ENCODE data around the gene GPR137. TPM values are rescaled to one million over a fixed set of nuclear protein-coding genes. Genes with fewer than 3 reads are reported as not detected.
"Not testable (repeated sequence)": the region's sequence is repeated elsewhere in the genome, so short reads cannot be mapped to it uniquely, and the experiment has no call there.

The GPR137 gene
- total RNA-seq, 1 donor from 2014 or later: 55.9 TPM

DNA sequence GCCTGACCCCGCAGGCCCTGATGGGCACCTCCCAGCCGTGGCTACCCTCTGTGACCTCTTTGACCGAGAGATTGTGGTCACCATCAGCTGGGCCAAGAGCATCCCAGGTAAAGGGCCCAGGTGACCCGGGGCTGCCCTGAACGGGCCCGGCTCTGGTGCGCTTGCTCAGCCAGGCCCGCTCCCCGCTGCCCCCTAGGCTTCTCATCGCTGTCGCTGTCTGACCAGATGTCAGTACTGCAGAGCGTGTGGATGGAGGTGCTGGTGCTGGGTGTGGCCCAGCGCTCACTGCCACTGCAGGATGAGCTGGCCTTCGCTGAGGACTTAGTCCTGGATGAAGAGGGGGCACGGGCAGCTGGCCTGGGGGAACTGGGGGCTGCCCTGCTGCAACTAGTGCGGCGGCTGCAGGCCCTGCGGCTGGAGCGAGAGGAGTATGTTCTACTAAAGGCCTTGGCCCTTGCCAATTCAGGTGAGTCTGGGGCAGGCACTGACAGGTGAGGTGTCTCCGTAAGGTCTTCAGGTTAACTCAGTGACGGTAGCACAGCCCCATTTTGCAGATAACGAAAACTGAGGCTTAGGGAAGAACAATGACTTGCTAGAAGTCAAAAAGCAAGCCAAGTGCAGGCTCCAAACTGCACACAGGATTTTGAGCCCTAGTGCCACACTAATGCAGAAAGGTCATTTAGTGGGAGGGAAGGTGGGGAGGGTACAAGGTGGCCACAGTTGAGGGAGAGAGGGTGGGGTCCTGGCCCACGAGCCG is 29.3 kb downstream of the GPR137 start:
- Mint-ChIP-seq H3K4me1 (peaks cover 33% of the 10 kb centered on the region), H3K36me3 (ENCODE audit: low read depth) (no peaks in the 10 kb centered on the region), H3K9me3 (no peaks in the 10 kb centered on the region), H3K4me3 (peak overlapping the region; percentile 79), H3K27ac (ENCODE audit: unreplicated experiment) (no peak overlapping the region), H3K27me3 (ENCODE audit: low read depth) (no peaks in the 10 kb centered on the region)
- no peak for DNase-seq (ENCODE audit: low read depth, low spot score)
- TF ChIP-seq, protein P1, sequence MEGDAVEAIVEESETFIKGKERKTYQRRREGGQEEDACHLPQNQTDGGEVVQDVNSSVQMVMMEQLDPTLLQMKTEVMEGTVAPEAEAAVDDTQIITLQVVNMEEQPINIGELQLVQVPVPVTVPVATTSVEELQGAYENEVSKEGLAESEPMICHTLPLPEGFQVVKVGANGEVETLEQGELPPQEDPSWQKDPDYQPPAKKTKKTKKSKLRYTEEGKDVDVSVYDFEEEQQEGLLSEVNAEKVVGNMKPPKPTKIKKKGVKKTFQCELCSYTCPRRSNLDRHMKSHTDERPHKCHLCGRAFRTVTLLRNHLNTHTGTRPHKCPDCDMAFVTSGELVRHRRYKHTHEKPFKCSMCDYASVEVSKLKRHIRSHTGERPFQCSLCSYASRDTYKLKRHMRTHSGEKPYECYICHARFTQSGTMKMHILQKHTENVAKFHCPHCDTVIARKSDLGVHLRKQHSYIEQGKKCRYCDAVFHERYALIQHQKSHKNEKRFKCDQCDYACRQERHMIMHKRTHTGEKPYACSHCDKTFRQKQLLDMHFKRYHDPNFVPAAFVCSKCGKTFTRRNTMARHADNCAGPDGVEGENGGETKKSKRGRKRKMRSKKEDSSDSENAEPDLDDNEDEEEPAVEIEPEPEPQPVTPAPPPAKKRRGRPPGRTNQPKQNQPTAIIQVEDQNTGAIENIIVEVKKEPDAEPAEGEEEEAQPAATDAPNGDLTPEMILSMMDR (conservative IDR thresholded peaks at IDR 0.05): no peak

DNA sequence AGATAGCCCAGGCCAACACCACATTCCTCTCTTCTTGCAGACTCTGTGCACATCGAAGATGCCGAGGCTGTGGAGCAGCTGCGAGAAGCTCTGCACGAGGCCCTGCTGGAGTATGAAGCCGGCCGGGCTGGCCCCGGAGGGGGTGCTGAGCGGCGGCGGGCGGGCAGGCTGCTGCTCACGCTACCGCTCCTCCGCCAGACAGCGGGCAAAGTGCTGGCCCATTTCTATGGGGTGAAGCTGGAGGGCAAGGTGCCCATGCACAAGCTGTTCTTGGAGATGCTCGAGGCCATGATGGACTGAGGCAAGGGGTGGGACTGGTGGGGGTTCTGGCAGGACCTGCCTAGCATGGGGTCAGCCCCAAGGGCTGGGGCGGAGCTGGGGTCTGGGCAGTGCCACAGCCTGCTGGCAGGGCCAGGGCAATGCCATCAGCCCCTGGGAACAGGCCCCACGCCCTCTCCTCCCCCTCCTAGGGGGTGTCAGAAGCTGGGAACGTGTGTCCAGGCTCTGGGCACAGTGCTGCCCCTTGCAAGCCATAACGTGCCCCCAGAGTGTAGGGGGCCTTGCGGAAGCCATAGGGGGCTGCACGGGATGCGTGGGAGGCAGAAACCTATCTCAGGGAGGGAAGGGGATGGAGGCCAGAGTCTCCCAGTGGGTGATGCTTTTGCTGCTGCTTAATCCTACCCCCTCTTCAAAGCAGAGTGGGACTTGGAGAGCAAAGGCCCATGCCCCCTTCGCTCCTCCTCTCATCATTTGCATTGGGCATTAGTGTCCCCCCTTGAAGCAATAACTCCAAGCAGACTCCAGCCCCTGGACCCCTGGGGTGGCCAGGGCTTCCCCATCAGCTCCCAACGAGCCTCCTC is 30.2 kb downstream of the GPR137 start:
- not testable (repeated sequence) for H3K36me3 Mint-ChIP-seq (ENCODE audit: low read depth); H3K27me3 Mint-ChIP-seq (ENCODE audit: low read depth); DNase-seq (ENCODE audit: low read depth, low spot score); H3K9me3 Mint-ChIP-seq; H3K27ac Mint-ChIP-seq (ENCODE audit: unreplicated experiment)
- Mint-ChIP-seq H3K4me3 (peak overlapping the region; percentile 94), H3K4me1 (peaks cover 33% of the 10 kb centered on the region)

DNA sequence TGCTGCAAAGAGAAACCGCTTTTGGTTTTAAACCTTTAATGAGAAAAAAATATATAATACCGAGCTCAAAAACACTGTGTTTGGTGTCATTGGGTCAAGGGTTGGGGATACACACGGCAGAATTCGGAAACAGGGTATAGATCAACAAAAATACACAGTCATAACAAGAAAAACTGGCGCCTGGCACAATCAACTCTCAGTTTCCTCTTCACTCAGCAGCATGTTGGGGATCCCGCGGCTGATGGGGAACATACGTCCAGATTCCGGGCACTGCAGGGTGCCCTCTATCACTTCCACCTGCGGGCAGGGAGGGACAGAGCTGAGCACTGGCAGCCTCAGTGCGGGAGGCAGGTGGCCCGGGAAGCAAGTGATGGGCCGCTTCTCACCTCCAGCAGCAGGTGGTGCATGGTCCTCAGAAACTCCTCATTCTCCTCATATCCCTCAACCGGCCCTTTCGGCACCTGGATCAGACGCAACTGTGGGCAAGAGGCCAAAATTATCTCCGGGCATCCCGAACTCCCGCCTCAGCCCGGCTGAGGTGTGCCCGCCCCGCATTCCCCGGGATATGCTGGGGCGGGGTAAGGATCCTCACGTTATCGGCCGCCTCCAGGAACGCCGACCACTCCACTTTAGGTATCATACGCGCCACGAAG is 31.1 kb downstream of the GPR137 start:
- TF ChIP-seq, protein P1 (conservative IDR thresholded peaks at IDR 0.05): no peak
- Mint-ChIP-seq H3K36me3 (ENCODE audit: low read depth) (peaks cover 3% of the 10 kb centered on the region), H3K27me3 (ENCODE audit: low read depth) (no peaks in the 10 kb centered on the region), H3K4me3 (peak overlapping the region; percentile 94), H3K27ac (ENCODE audit: unreplicated experiment) (peak overlapping the region; percentile 99), H3K9me3 (no peaks in the 10 kb centered on the region), H3K4me1 (peaks cover 33% of the 10 kb centered on the region)
- no peak for DNase-seq (ENCODE audit: low read depth, low spot score)

DNA sequence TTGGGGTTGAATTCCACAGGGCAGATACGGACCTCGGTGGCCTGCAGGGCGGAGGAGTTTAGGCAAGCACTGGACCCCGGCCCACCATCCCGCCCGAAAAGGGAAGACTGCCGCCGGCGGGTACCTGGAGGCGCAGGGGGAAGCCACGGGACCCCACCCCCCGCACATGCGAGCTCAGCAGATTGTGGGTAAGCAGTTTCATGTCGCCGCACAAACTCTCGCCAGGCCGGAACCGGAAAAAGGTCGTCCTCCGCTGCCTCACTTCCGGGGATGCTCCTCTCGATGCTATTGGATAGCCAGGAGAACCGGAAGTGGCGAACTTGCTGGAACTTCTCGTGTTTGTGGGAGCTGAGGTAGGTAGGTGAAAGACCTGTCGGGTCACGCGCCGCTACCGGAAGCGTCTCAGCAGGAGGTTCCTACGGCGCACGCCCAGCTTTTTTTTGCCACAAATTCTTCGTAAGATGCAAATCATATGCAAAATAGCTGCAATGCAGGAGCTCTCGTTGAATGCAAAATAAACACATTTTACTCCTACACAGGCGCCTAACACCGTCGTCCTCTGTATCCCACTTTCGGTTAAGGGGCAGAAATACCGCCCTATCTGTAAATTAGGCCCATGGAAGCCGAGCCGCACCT is 31.8 kb downstream of the GPR137 start, which contains the start of gene TRMT112:
TSS of gene TRMT112 (minus strand) at position 235 of the 636 bp plus-strand sequence. CDS start at position 202, 33 bp downstream.
- Mint-ChIP-seq H3K27me3 (ENCODE audit: low read depth) (no peaks in the 10 kb centered on the region), H3K36me3 (ENCODE audit: low read depth) (peaks cover 3% of the 10 kb centered on the region), H3K9me3 (no peaks in the 10 kb centered on the region), H3K4me1 (peaks cover 33% of the 10 kb centered on the region), H3K27ac (ENCODE audit: unreplicated experiment) (peak within 1 kb of the TSS; percentile 99), H3K4me3 (peak within 1 kb of the TSS; percentile 94)
- peak; percentile 84 for DNase-seq (ENCODE audit: low read depth, low spot score)
- TF ChIP-seq, protein P1 (conservative IDR thresholded peaks at IDR 0.05): no peak

DNA sequence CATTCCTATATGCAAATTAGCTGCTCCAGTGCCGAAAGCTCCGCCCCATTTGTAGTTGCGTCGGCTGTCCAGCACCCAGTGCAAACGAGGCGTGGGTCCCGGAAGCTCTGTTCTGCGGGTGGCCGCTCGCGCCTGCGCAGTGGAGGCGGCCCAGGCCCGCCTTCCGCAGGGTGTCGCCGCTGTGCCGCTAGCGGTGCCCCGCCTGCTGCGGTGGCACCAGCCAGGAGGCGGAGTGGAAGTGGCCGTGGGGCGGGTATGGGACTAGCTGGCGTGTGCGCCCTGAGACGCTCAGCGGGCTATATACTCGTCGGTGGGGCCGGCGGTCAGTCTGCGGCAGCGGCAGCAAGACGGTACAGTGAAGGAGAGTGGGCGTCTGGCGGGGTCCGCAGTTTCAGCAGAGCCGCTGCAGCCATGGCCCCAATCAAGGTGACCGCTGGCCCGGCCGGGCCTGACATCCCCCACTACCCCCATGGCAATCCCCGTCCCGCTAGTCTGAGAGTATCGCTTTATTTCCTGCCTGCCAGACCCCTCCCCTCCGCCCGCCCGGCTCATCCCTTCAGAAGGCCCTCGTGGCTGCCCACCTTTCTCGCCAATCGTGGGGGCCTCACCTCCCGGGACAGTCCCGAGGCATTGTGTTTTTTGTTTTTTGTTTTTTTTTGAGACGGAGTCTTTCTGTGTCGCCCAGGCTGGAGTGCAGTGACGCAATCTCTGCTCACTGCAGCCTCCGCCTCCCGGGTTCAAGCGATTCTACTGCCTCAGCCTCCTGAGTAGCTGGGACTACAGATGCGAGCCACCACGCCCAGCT is 32.5 kb downstream of the GPR137 start, which contains the start of gene PRDX5:
TSS of gene PRDX5 (plus strand) at position 161 of the 805 bp plus-strand sequence. CDS start at position 256, 95 bp downstream.
- TF ChIP-seq, protein P1 (conservative IDR thresholded peaks at IDR 0.05): no peak
- Mint-ChIP-seq H3K4me1 (peaks cover 33% of the 10 kb centered on the region), H3K9me3 (no peaks in the 10 kb centered on the region), H3K36me3 (ENCODE audit: low read depth) (peaks cover 3% of the 10 kb centered on the region), H3K27ac (ENCODE audit: unreplicated experiment) (peak within 1 kb of the TSS; percentile 99), H3K4me3 (peak within 1 kb of the TSS; percentile 94), H3K27me3 (ENCODE audit: low read depth) (no peaks in the 10 kb centered on the region)
- DNase-seq (ENCODE audit: low read depth, low spot score): peak; percentile 86

Data from neural crest cell (in vitro differentiated cells).